ENCODE data around the gene EGFLAM. TPM values are rescaled to one million over a fixed set of nuclear protein-coding genes. Genes with fewer than 3 reads are reported as not detected.

EGFLAM gene
- total and polyA plus RNA-seq, 2 of the 4 experiments (the other 2 are of a cell fraction) = 0.77 to 1.1 TPM

DNA sequence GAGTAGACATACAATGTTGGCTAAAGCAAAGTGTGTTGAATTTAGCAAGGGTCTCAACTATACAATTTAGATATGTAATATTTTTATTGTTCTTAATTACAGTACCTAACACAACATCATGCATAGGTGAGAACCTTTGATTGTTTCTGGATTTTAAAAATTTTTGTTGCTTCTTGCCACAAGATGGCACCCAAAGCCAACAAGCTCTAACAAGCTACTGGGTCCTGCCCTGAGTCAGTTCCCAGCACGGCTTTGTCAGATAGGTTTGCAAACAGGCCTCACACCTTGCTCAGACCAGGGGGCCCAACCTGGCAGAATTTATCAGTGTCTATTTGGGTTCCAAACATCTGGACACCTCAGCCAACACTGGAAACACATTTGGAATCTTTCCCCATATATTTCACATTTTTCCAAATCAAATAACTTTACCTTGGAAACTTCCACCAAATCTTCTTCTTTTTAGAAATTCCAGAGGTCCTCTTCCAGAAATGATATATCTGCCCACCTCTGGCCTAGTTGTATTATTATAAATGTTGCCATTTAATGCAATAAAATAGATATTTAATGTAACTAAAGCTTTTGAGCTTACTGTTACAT, 49.5 kb upstream of the EGFLAM start:
- Histone ChIP-seq H2BK20ac (ENCODE audit: low read depth, low read length) (no peak overlapping the region), H2BK120ac (ENCODE audit: low read depth, low read length) (no peak overlapping the region), H3K23ac (ENCODE audit: low read depth, low read length) (no peak overlapping the region), H3K4me3 (ENCODE audit: insufficient read depth, low read depth, low read length) (no peak overlapping the region), H4K8ac (ENCODE audit: low read depth in 2 of 2, low read length in 2 of 2) (no peak overlapping the region), H3K9ac (ENCODE audit: low read depth, low read length) (no peak overlapping the region), H4K20me1 (ENCODE audit: insufficient read depth, low read length) (no peaks in the 10 kb centered on the region), H3K27me3 (ENCODE audit: control insufficient read depth, insufficient read depth, low read length) (no peaks in the 10 kb centered on the region; the same call in 1 of the 2 replicates), H3K18ac (ENCODE audit: low read depth, low read length) (no peak overlapping the region), H3K36me3 (ENCODE audit: control insufficient read depth, insufficient read depth, low read length) (no peaks in the 10 kb centered on the region), H2BK5ac (ENCODE audit: low read depth, low read length, poor library complexity, severe bottlenecking) (no peak overlapping the region), H2BK15ac (ENCODE audit: low read depth, low read length) (no peak overlapping the region), H4K5ac (ENCODE audit: low read depth, low read length) (no peak overlapping the region), H3K4me1 (ENCODE audit: control insufficient read depth, insufficient read depth, low read length) (no peaks in the 10 kb centered on the region), H3K27ac (ENCODE audit: insufficient read depth, low read length) (no peak overlapping the region), H4K91ac (ENCODE audit: insufficient read depth, low read depth, low read length) (no peak overlapping the region), H3K9me3 (ENCODE audit: control insufficient read depth, insufficient read depth, low read length) (no peaks in the 10 kb centered on the region), H3K4ac (ENCODE audit: low read depth, low read length) (no peak overlapping the region), H3K9me1 (ENCODE audit: insufficient read depth, low read length) (no peaks in the 10 kb centered on the region), H2AFZ (replicated peaks; ENCODE audit: low read length, poor library complexity) (no peak overlapping the region), H3K56ac (ENCODE audit: extremely low read depth, insufficient read depth, low read length) (no peak overlapping the region), H2AK5ac (ENCODE audit: low read depth, low read length) (no peak overlapping the region), H3K4me2 (ENCODE audit: low read depth, low read length) (no peak overlapping the region), H2AK9ac (replicated peaks; ENCODE audit: low read depth, low read length, poor library complexity) (no peak overlapping the region), H3K14ac (replicated peaks; ENCODE audit: low read depth, low read length) (no peak overlapping the region), H3K79me1 (ENCODE audit: low read depth in 1 of 2, low read length in 2 of 2) (no peaks in the 10 kb centered on the region)
- dilution Hi-C loops (cut with HindIII; ENCODE audit: low sequenced_read_pairs, unreplicated experiment) (no loop called here), intact Hi-C loops (cut with micrococcal nuclease) (loop anchor here (2.0 to 5.0 kb wide), 2 partner anchors 602 to 1073 kb away; no protein-coding TSS in a partner anchor), in situ Hi-C loops (cut with MboI; ENCODE audit: low sequenced_read_pairs) (no loop called here)
- no CpG with 5 or more reads among the region's 1 CpG for WGBS, 2 experiments (ENCODE audit: extremely low coverage in 2 of 2, insufficient read length in 1 of 2)
- no TSS peak for BruUV-seq (replicated peaks)
- DNase-seq = peak; percentile 31
- ATAC-seq (ENCODE audit: low read depth) = no peak
- CTCF ChIA-PET = no interaction called here
- no peak for TF ChIP-seq SMC3 (IDR thresholded peaks at IDR 0.05; ENCODE audit: low read depth, low read length)
- TF ChIP-seq, protein P1, sequence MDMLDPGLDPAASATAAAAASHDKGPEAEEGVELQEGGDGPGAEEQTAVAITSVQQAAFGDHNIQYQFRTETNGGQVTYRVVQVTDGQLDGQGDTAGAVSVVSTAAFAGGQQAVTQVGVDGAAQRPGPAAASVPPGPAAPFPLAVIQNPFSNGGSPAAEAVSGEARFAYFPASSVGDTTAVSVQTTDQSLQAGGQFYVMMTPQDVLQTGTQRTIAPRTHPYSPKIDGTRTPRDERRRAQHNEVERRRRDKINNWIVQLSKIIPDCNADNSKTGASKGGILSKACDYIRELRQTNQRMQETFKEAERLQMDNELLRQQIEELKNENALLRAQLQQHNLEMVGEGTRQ (IDR thresholded peaks at IDR 0.05; ENCODE audit: low read depth, low read length) = no peak
- no peak for TF ChIP-seq RFX5 (IDR thresholded peaks at IDR 0.05; ENCODE audit: low read depth, low read length)
- TF ChIP-seq, protein P2, sequence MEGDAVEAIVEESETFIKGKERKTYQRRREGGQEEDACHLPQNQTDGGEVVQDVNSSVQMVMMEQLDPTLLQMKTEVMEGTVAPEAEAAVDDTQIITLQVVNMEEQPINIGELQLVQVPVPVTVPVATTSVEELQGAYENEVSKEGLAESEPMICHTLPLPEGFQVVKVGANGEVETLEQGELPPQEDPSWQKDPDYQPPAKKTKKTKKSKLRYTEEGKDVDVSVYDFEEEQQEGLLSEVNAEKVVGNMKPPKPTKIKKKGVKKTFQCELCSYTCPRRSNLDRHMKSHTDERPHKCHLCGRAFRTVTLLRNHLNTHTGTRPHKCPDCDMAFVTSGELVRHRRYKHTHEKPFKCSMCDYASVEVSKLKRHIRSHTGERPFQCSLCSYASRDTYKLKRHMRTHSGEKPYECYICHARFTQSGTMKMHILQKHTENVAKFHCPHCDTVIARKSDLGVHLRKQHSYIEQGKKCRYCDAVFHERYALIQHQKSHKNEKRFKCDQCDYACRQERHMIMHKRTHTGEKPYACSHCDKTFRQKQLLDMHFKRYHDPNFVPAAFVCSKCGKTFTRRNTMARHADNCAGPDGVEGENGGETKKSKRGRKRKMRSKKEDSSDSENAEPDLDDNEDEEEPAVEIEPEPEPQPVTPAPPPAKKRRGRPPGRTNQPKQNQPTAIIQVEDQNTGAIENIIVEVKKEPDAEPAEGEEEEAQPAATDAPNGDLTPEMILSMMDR (conservative IDR thresholded peaks at IDR 0.05; ENCODE audit: low read depth, low read length) = peak; percentile 41
- no peak for TF ChIP-seq NFE2L2 (IDR thresholded peaks at IDR 0.05; ENCODE audit: low read depth, low read length)
- TF ChIP-seq RAD21 (IDR thresholded peaks at IDR 0.05; ENCODE audit: low read length) = peak; percentile 53
- POLR2A ChIA-PET (ENCODE audit: unreplicated experiment) = no interaction called here

All from IMR-90 (cell line).